GM21367 (cell line): Measurements from ENCODE around the gene PJA1.

Source experiments
- ATAC-seq: cut with Tn5 transposase; IDR thresholded peaks from one replicate; pipeline ENCODE4 v1.9.1; 2021; ENCODE audit not compliant: unreplicated experiment

The PJA1 gene

DNA sequence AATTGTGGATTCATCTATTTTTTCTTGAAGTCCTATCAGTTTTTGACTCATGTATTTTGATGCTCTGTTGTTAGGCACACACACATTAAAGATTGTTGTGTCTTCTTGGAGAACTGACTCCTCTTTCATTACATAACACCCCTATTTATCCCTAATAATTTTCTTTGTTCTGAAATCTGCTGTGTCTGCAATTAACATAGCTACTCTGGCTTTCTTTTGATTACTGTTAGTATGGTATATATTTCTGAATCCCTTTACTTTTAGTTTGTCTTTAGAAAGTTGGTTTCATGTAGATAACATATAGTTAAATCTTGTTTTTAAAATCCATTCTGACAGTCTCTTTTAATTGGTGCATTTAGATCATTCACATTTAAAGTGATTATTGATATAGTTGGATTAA lies 5.1 kb upstream of the PJA1 start:
- no peak for ATAC-seq

DNA sequence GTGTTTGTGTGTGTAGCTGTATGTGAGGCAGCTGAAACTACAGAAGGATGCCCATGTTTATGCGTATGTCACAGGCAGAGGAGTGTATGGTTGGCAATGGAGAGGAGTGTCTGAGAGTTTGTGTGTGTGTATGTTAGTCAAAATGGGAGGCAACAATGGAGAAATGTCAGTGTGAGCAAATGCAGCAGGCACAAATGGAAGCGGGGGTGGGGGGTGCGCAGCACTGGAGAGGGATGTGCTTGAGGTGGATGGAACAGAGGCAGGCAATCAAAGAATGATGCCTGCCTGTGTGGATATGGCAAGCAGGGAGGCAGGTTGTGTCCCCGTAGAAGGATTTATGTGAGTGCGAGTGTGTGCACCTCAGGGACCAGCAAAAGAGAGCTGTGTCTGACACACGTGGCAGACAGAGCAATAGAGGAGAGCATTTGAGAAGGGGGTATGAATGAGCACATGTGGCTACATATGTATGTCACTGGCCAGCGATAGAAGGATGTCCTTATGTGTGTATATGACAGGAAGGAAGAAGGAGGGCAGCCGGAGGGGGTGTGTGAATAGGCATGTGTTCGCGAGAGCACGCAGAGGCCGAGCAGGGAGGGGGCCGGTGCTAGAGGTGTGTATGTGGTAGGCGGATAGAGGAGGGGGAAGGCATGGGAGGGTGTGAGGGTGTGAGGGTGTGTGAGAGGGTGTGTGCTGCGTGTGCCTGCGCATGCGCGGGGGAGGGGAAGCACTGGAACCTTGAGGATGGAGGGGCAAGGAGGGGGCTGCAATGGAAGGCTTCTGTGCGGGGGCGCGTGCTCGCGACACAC lies 1.1 kb downstream of the PJA1 start:
- peak; percentile 42 for ATAC-seq

- ATAC-seq = no peak
These were observed 2.8 kb downstream of the PJA1 start for GRCh38 chrX:69162361-69162865.

DNA sequence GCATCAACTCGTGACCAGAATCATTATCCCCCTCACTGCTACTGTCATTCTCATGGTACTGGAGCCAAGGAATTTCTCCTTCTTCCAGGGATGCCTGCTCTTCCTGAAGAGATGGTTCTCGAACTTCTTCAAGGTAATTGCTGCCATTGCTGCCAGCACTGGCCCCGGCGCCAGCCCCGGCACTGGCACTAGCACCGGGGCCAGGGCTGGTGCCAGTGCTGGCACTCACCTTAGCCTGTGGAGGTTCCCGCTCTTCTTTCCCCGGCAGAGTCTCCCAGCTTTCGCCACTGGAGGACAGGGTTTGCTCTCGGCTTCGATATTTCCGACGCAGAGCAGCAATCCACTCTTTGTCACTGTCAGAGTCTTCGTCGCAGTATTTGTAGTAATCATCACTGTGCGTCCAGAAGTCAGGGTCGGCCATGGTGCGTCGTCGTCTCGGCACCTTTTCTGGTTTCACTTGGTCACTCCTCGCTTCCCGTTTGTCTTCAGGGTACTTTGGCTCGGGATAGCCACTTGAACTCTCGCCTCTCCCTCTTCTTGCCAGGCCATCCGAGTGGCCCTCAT lies 3.4 kb downstream of the PJA1 start:
- ATAC-seq = no peak

- ATAC-seq = no peak
These were observed 3.9 kb downstream of the PJA1 start for GRCh38 chrX:69161371-69161770.

GRCh38 chrX:69158166-69158980 lies 6.9 kb downstream of the PJA1 start:
- peak; percentile 86 for ATAC-seq

DNA sequence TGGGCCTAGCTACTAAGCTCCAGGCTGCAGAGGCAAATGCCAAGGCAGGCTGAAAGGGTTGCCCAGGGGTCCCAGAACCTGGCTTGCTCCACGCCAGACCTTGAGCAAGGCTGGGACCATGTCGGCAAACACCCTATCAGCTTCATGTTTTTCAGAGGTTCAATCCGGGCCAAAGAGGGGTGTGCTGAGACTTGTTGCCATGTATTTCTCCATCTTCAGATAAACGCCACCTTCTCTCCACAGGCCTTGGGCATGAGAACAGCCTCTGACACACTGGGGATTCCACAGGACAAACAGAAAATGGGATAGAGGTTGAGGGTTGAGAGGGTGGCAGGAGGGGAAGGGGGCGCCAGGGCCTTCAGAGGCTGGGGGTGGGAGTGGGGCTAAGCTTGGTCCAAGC lies 8.6 kb downstream of the PJA1 start:
- no peak for ATAC-seq

- ATAC-seq = no peak
These were observed 9.3 kb downstream of the PJA1 start for GRCh38 chrX:69155786-69156520.

DNA sequence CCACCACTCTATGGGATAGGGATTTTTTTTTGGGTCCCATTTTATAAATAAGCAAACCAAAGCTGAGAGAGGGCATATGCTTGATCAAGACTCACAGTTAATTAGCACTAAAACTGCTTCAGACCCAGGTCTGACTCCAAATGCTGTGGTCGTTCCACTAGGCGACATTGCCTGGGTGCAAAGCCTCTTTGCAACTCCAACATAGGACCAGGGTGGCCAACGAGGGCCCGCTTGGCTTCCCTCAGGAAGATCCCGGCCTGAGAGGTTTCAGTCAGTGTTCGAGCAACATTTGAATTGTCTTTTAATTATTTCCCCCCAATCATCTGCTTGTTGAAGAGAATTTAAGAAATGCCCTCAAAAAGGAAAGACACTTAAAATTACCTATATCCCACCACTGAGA lies 11.2 kb downstream of the PJA1 start:
- no peak for ATAC-seq

DNA sequence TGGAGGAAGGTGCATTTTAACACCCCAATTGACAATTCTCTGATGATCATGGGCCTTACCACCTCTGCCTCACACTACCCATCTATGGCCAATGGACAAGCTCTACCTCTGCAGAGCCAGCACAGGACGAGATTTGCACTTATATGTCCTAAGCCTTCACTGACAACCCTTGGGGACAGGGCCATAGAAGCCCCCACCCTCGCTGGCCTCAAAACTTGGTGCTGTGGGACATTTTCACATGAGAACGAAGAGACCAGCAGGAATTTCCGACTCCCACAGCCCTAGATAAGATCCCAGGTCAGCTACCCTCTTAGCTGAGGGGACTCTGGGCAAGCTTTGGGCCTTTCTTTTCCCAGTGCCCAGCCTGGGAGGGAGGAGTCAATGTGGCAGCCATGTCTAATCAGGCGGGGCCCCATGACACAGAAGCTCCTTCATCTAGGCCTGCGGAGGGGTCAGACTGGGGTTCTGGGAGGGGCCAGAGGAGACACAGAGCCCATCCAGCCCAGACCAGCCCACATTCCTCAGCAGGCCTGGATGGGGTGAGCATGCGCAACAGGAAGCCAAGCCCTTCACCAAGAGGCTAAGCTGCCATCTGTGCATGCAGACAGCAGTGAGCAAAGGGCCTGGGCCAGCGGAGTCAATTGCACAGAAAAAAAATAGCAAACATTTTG lies 12.1 kb downstream of the PJA1 start:
- no peak for ATAC-seq

DNA sequence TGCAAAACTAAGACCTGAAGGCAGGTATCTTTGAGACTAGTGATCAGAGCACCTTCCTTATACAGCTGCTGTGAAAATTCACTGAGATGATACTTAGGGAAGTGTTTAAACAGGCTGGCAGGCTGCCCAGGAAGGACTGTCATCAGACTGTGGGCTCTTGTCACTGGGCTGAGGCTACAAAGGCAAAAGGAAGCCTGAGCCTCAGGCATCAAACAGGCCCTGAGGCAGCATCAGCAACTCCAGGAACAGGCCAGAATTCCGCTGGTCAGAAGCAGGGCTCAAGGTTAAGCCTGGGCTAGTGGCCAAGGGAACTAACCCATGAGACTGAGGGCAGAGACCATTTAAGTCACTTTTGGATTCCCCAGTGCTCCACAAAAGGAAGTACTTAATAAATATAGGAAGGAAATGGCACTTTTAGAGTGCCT lies 12.8 kb downstream of the PJA1 start:
- ATAC-seq = no peak

DNA sequence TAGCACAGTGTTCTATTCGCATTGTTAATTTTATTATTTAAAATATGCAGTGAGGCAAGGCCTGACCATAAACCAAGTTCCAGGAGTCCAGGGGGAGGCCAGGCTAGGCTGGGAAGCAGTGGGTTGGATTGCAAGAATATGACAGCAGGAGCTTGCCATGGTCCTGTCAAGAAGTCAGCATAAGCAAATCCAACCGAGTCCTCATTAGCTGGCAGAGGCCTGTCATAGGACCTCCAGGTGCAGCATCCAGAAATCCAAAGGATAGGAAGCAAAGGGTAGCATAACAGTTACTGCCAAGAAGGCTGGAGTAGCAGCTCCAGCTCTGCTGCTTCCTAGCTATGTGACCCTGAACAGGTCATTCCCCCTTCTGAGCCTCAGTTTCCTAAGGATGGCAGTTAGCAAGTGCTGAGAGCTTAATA lies 13.4 kb downstream of the PJA1 start:
- no peak for ATAC-seq

GRCh38 chrX:69150281-69150960 lies 14.8 kb downstream of the PJA1 start:
- no peak for ATAC-seq

DNA sequence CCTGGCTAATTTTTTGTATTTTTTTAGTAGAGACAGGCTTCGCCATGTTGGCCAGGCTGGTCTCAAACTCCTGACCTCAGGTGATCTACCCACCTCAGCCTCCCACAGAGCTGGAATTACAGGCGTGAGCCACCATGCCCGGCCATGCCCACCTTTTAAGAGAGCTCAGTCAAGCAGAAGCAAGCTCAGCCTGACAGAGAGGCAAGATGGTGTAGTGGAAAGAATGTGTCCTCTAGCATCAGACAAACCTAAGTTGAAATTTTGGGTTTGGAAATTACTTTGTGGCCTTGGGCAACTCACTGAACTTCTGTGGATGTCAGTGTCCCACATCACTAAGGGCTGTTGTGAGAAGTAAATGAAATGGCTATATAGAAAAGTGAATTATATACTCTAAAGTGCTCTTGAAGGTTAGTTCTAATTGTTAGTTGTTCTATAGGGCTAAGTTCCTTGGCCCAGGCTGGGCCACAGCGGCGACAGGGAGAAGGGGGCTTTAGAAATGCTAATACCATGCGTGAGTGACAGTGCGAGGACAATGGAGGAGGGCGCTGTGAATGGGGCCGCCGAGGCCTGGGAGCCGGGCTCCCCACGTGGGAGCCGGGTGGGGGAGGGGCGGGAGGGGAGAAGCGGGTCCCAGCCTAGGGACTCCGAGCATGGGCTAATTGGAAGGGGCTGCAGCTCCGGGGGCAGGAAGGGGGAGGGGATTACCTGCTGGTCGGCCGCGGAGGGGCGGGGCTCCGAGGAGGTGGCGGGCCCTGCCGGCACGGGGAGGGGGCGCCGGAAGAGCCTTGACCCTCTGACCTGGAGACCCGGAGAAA lies 15.6 kb downstream of the PJA1 start:
- ATAC-seq = no peak

GRCh38 chrX:69148946-69149345 lies 16.3 kb downstream of the PJA1 start:
- ATAC-seq = no peak

DNA sequence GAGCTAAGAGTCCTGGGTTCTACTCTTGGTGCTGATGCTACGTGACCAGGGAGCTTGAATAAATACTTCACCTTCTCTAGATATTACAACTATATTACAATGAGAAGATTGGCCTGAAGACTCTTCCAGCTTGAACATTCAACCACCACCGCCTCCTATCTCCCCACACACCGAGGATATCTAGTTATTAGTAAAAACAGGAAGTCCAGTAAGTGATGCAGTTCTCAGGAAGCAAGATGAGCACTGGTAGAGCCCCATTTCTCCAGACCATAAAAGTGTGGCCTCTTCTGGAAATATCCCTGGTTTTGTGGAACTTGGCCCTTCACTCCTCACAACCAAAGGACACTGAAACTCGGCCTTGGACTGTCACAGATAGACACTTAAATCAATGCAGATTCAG lies 18.5 kb downstream of the PJA1 start:
- ATAC-seq = no peak

DNA sequence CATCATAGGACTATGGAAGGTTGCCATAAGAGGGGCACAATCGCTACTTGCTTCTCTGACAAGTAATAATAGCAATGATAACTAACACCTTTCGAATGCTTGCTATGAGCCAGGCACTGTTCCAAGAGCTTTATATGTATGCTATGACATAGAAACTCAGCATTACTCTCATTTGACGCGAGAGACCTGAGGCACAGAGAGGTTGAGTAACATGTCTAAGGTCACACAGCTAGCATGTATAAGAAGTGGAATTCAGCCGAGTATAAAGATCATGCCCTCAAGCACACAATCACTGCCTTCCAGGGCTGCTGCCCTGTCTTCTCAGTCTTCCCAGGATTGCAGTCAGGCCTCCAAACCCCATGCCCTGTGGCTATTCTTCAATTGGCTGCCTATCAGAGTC lies 19.5 kb downstream of the PJA1 start:
- no peak for ATAC-seq

GRCh38 chrX:69144838-69145680 lies 20.2 kb downstream of the PJA1 start:
- ATAC-seq = no peak
